Measurements from ENCODE around the gene PITPNC1.

The PITPNC1 gene

GRCh38 chr17:67658265-67658664 lies 281.2 kb downstream of the PITPNC1 start:
- H3K27ac ChIP-seq, result no peak overlapping the region
- TF ChIP-seq CTCF (IDR thresholded peaks at IDR 0.05) (no peak), ZFX (IDR thresholded peaks at IDR 0.05; ENCODE audit: borderline replicate concordance) (no peak)

GRCh38 chr17:67659028-67659427 lies 281.9 kb downstream of the PITPNC1 start:
- H3K27ac ChIP-seq, result no peak overlapping the region
- TF ChIP-seq ZFX (IDR thresholded peaks at IDR 0.05; ENCODE audit: borderline replicate concordance) (no peak), CTCF (IDR thresholded peaks at IDR 0.05) (no peak)

GRCh38 chr17:67662712-67663111 lies 285.6 kb downstream of the PITPNC1 start:
- TF ChIP-seq ZFX (IDR thresholded peaks at IDR 0.05; ENCODE audit: borderline replicate concordance), result no peak
- TF ChIP-seq CTCF (IDR thresholded peaks at IDR 0.05), result no peak
- no peak overlapping the region for H3K27ac ChIP-seq

GRCh38 chr17:67663457-67663856 lies 286.4 kb downstream of the PITPNC1 start:
- TF ChIP-seq ZFX (IDR thresholded peaks at IDR 0.05; ENCODE audit: borderline replicate concordance) (no peak), CTCF (IDR thresholded peaks at IDR 0.05) (0 out of 2 replicates have a peak, but pooled peaks have one; percentile 6)

GRCh38 chr17:67666028-67666427 lies 288.9 kb downstream of the PITPNC1 start:
- no peak for TF ChIP-seq ZFX (IDR thresholded peaks at IDR 0.05; ENCODE audit: borderline replicate concordance)
- TF ChIP-seq CTCF (IDR thresholded peaks at IDR 0.05), result no peak
- no peak overlapping the region for H3K27ac ChIP-seq

More at GRCh38 chr17:67663457-67663856, 286.4 kb downstream of the PITPNC1 start:
- no peak overlapping the region for H3K27ac ChIP-seq

- TF ChIP-seq ZFX (IDR thresholded peaks at IDR 0.05; ENCODE audit: borderline replicate concordance) (no peak), CTCF (IDR thresholded peaks at IDR 0.05) (no peak)
- H3K27ac ChIP-seq, result no peak overlapping the region
Observed at GRCh38 chr17:67666710-67667109, 289.6 kb downstream of the PITPNC1 start.

GRCh38 chr17:67671493-67671892 lies 294.4 kb downstream of the PITPNC1 start:
- TF ChIP-seq ZFX (IDR thresholded peaks at IDR 0.05; ENCODE audit: borderline replicate concordance) (no peak), CTCF (IDR thresholded peaks at IDR 0.05) (no peak)
- H3K27ac ChIP-seq, result peak overlapping the region; percentile 44; the same call in 1 of the 2 replicates
